Epithelial cell of proximal tubule (primary cell): ENCODE measurements around the gene PAN2. TPM values are rescaled to one million over a fixed set of nuclear protein-coding genes. Genes with fewer than 3 reads are reported as not detected.
"Not testable (repeated sequence)": the region's sequence is repeated elsewhere in the genome, so short reads cannot be mapped to it uniquely, and the experiment has no call there.

ENCODE experiments used
- DNase-seq: peaks from one replicate; pipeline ENCODE4 v3.0.0-alpha.2; 2011; ENCODE audit warnings: low read depth
- H3K4me3 ChIP-seq: 2 replicates; pipeline ENCODE4 v1.5.1; 2011; ENCODE audit warnings: low read depth, mild to moderate bottlenecking, low read length
- total RNA-seq: library from RNA; depleted of rRNA; stranded (reverse); fragments of >200 nt; gene quantifications from 2 replicates; pipeline ENCODE4 v1.2.3, GENCODE V29; 2015
- TF ChIP-seq, protein P1 (sequence below): conservative IDR thresholded peaks from 2 replicates; pipeline ENCODE4 v1.5.1; 2012; ENCODE audit warnings: low read depth, mild to moderate bottlenecking, low read length

Gene PAN2
- total RNA-seq, 1 donor from 2014 or later, result 12.1 TPM

DNA sequence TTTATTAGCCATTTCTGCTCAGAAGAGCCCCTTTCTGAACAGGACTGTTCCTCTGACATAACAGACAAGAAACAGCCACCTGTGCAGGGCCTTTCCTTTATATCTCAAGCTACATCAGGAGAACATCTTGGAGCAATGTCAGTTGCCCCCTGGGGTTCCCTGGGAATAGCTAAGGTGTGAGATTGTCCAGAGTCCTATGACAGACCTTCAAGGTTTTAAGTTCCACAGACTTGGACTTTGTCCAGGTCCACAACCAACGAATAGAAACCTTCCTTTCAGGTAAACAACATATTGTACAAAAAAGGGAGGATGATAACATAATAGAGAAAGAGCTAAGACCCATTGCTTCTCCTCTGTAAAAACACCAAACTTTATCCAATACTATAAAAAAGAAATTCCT is 7.8 kb upstream of the PAN2 start:
- TF ChIP-seq, protein P1, sequence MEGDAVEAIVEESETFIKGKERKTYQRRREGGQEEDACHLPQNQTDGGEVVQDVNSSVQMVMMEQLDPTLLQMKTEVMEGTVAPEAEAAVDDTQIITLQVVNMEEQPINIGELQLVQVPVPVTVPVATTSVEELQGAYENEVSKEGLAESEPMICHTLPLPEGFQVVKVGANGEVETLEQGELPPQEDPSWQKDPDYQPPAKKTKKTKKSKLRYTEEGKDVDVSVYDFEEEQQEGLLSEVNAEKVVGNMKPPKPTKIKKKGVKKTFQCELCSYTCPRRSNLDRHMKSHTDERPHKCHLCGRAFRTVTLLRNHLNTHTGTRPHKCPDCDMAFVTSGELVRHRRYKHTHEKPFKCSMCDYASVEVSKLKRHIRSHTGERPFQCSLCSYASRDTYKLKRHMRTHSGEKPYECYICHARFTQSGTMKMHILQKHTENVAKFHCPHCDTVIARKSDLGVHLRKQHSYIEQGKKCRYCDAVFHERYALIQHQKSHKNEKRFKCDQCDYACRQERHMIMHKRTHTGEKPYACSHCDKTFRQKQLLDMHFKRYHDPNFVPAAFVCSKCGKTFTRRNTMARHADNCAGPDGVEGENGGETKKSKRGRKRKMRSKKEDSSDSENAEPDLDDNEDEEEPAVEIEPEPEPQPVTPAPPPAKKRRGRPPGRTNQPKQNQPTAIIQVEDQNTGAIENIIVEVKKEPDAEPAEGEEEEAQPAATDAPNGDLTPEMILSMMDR, result no peak
- no peak overlapping the region for H3K4me3 ChIP-seq
- no peak for DNase-seq

DNA sequence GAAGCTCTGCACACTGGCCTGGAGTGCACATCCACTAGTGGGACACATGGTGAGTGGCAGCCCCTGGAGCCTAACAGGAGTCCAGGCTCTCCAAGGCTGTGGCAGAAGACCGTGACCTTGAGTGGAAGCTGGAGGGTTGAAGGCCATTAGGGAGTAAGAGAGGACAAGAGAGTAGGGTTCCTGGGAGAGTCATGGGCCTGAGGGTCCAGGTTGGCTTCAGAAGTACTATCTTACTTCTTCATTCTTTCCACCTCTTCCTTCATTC is 5.3 kb upstream of the PAN2 start:
- H3K4me3 ChIP-seq, result no peak overlapping the region
- TF ChIP-seq, protein P1, result no peak
- no peak for DNase-seq

DNA sequence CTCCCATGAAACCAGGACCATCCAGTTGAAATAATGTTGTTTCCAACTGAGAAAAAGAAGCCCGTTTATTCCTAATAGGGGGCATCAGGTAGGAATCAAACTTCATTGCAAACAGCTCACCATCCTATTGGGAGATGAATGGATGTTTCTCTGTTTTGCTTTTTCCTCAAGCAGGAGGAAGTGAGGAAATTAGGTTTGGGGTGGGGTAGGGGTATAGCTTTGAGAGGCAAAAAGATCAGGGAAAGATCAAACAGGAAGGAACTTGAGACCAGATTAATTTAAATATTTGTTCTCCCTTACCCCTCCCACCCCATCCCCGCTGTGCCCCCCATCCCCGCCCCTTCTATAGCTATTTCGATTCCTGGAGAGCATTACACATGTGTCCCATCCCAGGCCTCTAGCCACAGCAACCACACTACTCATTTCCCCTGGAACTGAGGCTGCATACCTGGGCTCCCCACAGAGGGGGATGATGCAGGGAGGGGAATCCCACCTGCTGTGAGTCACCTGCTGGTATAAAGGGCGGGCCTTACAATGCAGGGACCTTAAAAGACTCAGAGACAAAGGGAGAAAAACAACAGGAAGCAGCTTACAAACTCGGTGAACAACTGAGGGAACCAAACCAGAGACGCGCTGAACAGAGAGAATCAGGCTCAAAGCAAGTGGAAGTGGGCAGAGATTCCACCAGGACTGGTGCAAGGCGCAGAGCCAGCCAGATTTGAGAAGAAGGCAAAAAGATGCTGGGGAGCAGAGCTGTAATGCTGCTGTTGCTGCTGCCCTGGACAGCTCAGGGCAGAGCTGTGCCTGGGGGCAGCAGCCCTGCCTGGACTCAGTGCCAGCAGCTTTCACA is 4.7 kb upstream of the PAN2 start, which contains the start of gene IL23A:
Gene IL23A, plus strand, starts transcription at position 577 of the 850 bp plus-strand sequence. Its CDS starts 161 bp downstream, at position 738.
- TF ChIP-seq, protein P1, result no peak
- H3K4me3 ChIP-seq, result no peak within 1 kb of the TSS
- no peak for DNase-seq

DNA sequence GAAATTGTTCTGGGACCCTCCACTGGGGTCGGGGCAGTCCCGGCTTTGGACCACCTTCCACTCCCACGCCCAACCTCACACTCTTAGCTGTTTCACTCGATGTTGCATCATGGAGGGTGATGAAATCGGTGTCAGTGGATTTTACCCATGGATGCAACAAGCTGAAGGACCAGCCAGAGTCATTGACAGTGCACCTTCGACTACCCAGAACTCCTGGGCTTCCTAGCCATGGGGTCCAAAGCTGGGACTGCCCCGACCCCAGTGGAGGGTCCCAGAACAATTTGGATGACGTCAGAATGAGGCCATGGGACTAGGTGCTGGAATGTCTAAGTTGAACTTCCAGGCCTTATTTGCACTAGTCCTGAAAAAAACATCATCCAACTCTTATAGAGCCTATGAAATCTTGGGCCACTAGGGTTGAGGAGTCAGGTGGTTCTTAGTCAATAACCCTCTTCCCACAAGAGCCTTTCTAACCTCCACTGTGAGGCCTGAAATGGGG is 4.0 kb upstream of the PAN2 start:
- no peak overlapping the region for H3K4me3 ChIP-seq
- DNase-seq, result no peak
- TF ChIP-seq, protein P1, result no peak

DNA sequence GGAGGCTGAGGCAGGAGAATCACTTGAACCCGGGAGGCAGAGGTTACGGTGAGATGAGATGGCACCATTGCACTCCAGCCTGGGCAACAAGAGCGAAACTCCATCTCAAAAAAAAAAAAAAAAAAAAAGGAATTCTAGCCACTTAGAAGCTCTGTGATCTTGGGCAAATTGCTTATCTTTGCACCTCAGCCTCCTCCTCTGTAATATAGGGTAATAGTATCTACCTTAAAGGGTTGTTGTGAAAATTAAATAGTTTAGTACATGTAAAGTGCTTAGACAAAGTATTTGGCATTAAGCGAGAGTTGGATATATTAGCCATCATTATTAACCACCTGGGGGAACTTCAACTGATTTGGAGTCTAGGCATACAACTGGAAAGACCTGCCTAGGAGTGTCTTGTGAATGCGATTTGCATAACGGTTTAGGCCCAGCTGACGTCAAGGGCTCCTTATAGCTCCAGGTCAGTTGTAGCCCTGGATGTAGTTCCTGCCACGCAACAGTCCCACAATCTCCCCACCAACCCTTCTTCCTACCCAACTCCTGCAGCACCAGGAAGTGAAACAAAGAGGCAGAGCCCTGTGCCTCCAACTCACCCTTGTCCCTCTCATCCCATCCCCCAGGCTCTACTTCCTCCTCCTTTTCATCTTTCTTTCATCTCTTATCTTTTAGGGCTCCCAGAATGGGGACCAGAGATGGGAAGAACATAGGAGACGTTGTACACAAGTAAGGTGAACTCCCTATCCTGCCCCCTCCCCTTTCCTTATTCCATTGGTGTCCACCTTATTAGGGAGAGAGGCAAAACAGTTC is 2.8 kb upstream of the PAN2 start:
- TF ChIP-seq, protein P1, result no peak
- H3K4me3 ChIP-seq, result no peak overlapping the region
- no peak for DNase-seq

DNA sequence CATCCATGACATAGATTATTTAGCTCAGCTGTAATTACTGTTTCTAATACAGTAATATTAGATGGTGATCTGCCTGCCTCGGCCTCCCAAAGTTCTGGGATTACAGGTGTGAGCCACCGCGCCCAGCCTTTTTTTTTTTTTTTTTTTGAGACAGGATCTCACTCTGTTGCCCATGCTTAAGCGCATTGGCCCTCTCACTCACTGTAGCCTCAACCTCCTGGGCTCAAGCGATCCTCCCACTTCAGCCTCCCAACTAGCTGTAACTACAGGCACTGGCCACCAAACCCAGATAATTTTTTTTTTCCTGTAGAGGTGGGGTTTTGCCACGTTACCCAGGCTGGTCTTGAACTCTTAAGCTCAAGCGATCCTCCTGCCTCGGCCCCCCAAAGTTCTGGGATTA is 1.7 kb upstream of the PAN2 start:
- not testable (repeated sequence) for DNase-seq, H3K4me3 ChIP-seq

DNA sequence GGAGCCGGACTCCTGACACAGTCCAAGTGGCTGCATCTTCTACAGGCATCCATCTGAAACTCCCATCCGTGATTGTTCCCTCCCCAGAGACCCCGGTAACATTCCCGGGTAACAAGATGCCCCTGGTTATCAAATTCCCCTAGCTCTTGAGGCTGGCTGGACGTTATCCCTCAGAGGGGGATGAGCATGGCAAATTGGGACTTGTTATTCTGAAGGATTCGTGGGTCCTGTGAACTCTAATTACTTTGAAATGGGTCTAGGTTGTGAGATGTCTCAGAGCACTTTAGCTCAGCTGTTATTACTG is 642 bp upstream of the PAN2 start:
- H3K4me3 ChIP-seq, result peak overlapping the region; percentile 65
- DNase-seq, result no peak
- TF ChIP-seq, protein P1, result no peak
